Kidney capillary endothelial cell (primary cell): ENCODE results near the gene CELF2.

Source experiments
- DNase-seq: peaks from one replicate; pipeline ENCODE4 v3.0.0-alpha.2; 2018; ENCODE audit warnings: low spot score

Gene CELF2

GRCh38 chr10:11154849-11155498 is 137.3 kb downstream of the CELF2 start:
- no peak for DNase-seq

GRCh38 chr10:11156480-11156879 is 138.8 kb downstream of the CELF2 start:
- DNase-seq: no peak

GRCh38 chr10:11157292-11158076 is 139.8 kb downstream of the CELF2 start:
- DNase-seq: no peak

DNA sequence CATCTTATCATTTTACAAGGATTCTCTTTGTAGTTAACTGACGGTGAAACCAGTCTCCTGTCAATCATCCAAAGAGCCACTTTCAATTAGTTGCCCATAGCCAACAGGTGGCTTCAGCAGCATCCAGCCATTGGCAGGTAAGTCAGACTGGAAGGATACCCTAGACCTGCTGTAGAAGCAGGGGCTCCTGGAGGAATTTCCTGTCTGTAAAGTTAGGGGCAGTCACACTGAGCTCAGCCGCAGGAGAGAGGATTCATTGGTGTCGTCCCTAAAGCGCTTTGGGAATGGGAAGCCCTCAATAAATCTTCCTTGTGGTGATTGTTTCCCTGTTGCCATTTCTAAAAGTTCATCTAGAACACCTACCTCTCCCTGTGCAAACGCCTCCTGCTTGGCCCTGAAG is 140.4 kb downstream of the CELF2 start:
- no peak for DNase-seq

GRCh38 chr10:11159543-11160215 is 142.0 kb downstream of the CELF2 start:
- DNase-seq: no peak

- DNase-seq: no peak
Measured at GRCh38 chr10:11161096-11161495, 143.4 kb downstream of the CELF2 start.

DNA sequence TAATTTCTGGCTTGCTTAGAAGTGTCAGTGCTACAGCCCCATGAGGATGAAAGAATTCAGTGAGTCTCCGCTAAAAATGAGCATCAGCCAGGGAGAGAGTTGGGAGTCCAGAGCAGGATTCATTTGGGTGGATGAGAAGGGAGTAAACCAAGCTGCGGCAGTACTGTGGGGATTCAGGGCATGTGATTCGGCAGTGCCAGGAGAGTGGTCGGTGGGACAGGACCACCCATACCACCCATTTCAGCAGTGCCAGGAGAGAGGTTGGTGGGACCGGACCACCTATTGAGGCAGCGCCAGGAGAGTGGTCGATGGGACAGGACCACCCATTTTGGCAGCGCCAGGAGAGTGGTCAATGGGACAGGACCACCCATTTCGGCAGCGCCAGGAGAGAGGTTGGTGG is 144.2 kb downstream of the CELF2 start:
- DNase-seq: no peak

DNA sequence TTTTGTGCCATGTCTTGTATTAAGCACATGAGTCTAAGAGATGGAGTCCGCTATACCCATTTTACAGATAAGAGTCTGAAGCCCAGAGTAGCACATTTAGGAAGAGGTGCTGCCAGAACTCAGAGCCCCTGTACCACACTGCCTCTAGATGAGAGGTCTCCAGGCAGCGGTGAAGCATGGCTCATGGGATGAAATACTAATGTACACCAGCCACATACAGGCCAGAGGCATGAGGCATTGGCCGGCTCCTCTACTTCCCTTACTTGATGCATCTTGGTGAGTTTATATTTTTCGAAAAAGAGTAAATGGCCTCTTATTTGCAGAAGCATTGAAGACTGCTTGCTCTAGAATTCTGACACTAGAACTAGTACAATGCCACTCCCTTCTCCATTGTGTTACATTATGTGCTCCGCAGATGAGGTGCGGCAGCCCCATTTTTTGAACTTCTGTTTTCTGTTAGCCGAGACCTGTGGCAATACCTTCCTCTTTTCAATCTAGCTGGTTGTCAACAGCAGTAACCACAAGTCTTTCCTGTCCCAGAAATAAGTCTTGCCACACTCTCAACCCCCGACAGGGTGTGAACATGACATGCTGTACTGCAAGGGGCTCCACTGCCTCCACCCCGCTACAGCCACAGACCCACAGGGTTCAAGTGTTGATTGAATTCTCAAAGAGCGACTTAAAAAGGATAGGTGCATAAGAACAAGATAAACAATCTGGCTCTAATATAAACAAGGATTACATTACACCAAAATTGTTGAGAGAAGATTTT is 145.3 kb downstream of the CELF2 start:
- no peak for DNase-seq

GRCh38 chr10:11163780-11164550 is 146.3 kb downstream of the CELF2 start:
- DNase-seq: no peak

DNA sequence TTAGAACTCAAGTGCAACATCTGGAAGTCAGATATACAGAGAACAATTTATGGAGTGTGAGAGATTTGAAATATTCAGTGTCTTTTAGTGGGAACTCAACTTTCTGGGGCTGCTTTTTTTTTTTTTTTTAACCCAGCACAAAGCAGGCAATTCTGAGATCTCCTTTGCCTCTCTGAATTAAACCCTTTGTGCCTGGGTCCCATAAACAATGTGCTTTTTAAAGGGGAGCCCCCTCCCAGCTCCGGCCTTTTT is 146.8 kb downstream of the CELF2 start:
- no peak for DNase-seq

GRCh38 chr10:11164803-11165590 is 147.3 kb downstream of the CELF2 start:
- peak; percentile 36 for DNase-seq

- DNase-seq: no peak
Measured at GRCh38 chr10:11165591-11166543, 148.2 kb downstream of the CELF2 start.

- DNase-seq: no peak
Measured at GRCh38 chr10:11166550-11166949, 148.9 kb downstream of the CELF2 start.

- no peak for DNase-seq
Measured at GRCh38 chr10:11167233-11167966, 149.7 kb downstream of the CELF2 start.

- no peak for DNase-seq
Measured at GRCh38 chr10:11168423-11169090, 150.9 kb downstream of the CELF2 start.

GRCh38 chr10:11169976-11170375 is 152.3 kb downstream of the CELF2 start:
- no peak for DNase-seq

GRCh38 chr10:11170574-11170973 is 152.9 kb downstream of the CELF2 start:
- DNase-seq: no peak

DNA sequence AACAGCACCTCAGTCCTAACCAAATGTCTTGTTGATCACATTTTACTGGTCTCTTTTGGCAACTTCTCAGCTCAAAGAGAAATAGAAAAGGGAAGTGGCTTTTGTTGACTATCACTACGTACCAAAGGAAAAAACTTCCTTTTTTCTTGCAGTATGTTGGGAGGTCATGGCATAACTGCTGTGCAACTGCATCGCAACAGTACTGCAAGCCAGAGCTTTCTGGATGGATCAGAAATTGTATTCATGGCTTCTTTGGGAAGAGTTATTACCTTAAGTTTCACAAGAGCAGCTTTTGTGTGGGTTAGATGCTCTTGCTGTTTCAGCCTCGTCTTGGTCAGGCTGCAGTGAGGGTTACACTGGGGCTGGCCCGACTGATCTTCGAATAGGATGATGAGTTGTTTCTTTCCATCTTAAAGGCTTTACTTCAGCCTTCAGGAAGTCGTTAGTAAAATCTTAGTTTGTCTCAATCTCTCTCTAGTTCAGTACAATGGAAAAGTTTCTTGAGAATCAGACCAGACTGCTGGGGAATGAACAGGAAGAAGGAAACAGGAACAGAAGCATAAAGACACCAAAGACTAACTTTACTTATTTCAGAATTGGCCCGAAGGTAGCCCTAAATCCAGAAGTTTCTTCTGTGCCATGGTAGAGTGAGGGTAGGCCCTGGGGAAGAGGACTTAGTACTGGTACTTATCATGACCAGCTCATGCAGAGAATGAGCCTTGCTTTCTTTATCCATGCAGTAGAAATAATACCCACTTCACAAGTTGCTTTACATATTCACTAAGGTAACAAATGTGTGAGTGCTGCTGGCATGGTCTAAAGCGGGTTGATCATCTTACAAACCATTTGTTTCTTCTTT is 153.6 kb downstream of the CELF2 start:
- no peak for DNase-seq
